Measurements from ENCODE around the gene LNX1.

LNX1 gene

DNA sequence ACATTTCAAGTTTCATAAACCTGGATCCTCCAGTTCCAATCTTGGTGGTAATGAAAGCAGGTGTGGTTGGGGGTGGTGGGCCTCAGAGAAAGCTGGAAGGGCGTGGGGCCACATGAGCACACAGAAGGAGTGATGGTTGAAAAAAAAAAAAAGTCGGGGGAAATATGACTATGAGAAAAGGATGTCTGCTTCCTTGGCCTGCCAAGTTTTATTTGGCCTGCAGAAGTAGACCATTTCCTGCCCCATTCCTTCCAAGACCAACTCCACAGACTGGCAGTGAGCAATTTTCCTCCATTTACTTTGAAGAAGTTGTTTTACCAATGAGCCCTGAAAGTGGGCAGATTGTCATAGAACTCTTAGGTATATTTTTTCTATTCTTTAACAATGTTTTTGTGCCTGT, 43.3 kb downstream of the LNX1 start:
- DNase-seq, result peak in 2 of 42 donors; percentile 19 to 24
- intact Hi-C loops (cut with DNase I), result no loop called here

DNA sequence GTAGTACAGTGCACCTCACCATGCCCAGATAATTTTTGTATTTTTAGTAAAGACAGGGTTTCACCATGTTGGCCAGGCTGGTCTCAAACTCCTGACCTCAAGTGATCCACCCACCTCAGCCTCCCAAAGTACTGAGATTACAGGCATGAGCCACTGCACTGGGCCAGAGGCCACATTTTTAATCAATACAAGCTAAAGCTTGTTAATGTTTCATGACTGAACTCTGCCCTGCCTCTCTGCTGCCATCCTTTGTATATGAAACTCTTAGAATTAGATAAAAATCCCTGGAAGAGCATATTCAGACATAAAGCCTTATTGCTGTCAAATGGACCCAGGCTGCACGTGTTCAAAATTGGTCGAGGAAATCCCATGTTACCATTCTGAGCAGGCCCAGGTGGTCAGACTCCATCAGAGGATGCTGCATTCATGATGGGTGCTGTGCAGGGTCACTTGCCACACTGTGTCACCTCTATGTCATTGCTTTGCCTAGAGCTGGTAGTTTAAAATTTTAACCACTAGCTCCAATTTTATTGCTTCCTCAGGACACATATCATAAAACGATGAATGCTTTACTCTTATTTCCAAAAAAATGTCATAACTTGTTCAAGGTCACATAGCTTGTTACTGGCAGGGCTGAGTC, 45.2 kb downstream of the LNX1 start:
- intact Hi-C loops (cut with DNase I), result no loop called here
- peak in 1 of 42 donors; percentile 18 for DNase-seq

DNA sequence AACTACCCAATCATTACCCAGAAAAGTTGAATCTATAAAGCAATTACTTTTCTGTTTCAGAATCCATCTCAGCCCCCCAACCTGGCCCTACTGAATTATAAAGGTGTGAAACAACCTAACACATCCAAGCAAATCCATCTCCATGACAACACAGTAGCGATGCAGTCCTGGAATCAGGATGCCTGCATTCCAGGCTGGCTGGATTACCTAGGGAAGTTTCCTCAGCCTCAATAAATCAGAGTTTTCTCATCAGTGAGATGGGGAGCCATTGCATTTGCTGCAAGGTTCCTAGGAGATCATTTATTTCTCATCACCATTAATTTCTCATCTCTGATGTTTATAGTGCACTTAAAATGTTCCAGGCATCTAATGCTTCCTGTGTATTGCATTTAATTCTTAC, 46.0 kb downstream of the LNX1 start:
- intact Hi-C loops (cut with DNase I), result no loop called here
- DNase-seq, result peak in 3 of 42 donors; percentile 30 to 58 (median 39)

DNA sequence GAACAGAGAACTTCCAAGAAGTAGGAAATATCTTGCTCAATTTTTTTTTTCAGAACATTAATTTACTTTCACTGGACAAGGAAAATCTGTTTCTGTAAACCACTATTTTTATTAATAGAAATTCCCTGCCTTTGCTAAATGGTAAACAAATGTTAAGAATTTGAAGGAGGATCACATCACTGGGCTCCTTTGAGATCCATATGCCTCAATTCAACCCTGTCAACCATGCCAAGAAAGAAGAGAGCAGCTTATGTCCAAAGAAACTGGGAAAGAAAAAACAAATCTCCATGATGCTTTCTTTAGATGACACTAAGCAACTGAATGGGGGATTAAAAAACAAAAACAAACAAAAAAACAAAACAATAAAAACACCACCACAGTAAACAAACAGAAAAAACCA, 47.7 kb downstream of the LNX1 start:
- intact Hi-C loops (cut with DNase I), result no loop called here
- no peak for DNase-seq

- peak in 1 of 42 donors; percentile 17 for DNase-seq
- intact Hi-C loops (cut with DNase I), result no loop called here
Measured at GRCh38 chr4:53541577-53542206, 49.6 kb downstream of the LNX1 start.

DNA sequence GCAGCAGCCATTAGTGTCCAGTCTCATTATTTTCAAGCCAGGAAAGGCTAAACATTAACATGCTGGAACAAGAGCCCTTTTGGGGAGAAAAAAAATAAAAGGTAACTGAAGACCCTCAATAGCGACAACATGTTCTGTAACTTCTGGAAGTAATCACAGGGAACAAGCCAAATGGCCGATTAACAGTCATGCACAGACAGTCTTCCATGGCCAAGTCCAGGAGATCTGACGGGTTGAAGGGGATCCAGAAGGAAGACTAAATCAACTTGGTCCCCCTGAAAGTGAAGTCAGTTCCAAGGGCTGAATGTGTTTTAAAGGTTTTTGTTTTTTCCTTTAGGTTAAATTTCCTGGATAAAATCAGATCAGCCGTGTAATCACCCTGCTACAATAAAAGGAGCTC, 52.5 kb downstream of the LNX1 start:
- DNase-seq, result no peak
- intact Hi-C loops (cut with DNase I), result no loop called here

GRCh38 chr4:53537606-53538005, 53.7 kb downstream of the LNX1 start:
- intact Hi-C loops (cut with DNase I), result no loop called here
- no peak for DNase-seq

DNA sequence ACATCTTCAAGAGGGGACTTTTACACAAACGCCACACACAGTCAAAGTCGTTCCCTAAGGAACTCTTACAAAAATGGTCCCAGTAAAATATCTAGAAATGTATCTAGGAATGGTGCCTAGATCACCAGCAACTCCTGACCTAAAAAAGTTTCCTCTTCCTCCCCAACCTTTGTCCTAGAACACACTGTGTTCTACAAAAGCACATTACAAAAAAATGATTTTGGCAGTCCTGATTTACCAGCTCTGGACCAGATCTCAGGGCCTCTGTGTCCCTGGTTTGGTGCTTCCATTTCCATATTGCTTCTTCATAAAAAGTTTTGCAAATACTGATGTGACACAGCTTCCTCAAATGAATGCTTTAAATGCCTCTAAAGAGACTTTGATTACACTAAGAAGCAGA, 55.0 kb downstream of the LNX1 start:
- no peak for DNase-seq
- intact Hi-C loops (cut with DNase I), result no loop called here

DNA sequence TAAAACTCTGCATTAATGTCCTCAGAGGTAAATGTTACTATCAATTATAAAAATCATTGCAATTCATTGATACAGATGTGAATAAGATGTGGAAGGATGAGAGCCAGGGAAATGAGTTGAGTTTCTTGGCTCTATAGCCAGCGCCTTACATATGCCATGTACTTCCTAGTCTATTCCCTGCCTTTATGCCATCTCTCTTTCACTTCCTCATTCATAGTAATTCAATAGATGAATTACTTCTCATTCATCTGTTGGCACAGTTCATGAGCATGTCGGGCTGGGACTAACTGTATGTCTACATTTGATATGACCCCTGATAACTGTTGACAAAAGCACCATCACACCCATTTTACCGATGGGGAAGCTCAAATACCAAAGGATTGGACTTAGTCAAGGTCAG, 55.7 kb downstream of the LNX1 start:
- no peak for DNase-seq
- intact Hi-C loops (cut with DNase I), result no loop called here

GRCh38 chr4:53534684-53535083, 56.6 kb downstream of the LNX1 start:
- intact Hi-C loops (cut with DNase I), result no loop called here
- DNase-seq, result no peak

DNA sequence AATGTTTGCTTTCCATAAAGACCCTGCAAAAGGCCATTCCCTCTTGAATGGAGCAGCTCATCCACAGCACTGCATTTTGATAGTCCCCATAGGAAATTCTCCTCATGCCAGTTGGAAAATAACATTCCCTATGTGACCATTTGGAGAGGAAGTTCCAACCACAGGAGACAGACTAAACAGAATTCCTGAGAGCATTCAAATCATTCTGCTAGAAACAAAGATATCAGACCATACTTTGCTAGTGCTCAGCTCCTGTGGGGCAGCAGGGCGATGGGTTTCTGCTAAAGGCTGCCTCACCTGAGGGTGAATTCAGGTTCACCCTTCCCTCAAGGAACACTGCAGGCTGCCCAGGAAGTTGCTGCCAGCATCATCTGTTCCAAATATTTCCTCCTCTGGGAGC, 58.8 kb downstream of the LNX1 start:
- no peak for DNase-seq
- intact Hi-C loops (cut with DNase I), result no loop called here

GRCh38 chr4:53531585-53532224, 59.6 kb downstream of the LNX1 start:
- DNase-seq, result no peak
- intact Hi-C loops (cut with DNase I), result no loop called here

GRCh38 chr4:53529025-53529424, 62.3 kb downstream of the LNX1 start:
- intact Hi-C loops (cut with DNase I), result no loop called here
- no peak for DNase-seq

DNA sequence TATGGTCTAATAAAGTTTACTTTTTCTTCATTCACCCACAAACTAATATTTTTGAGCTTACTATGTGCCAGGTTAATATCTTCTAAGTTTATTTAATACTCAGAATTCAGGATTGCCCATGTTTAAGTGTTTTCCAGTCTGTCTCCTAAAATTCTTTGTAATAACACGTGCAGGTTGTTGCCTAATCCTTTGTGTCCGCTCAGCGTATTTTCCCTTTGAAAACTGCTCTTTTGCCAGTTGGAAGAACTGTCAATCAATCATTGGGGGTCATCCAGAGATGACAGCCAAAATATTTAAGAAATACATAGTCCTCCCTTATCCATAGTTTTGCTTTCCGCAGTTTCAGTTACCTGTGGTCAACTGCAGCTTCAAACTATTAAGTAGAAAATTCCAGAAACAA, 63.4 kb downstream of the LNX1 start:
- no peak for DNase-seq
- intact Hi-C loops (cut with DNase I), result no loop called here

GRCh38 chr4:53527326-53527725, 64.0 kb downstream of the LNX1 start:
- intact Hi-C loops (cut with DNase I), result no loop called here
- no peak for DNase-seq

DNA sequence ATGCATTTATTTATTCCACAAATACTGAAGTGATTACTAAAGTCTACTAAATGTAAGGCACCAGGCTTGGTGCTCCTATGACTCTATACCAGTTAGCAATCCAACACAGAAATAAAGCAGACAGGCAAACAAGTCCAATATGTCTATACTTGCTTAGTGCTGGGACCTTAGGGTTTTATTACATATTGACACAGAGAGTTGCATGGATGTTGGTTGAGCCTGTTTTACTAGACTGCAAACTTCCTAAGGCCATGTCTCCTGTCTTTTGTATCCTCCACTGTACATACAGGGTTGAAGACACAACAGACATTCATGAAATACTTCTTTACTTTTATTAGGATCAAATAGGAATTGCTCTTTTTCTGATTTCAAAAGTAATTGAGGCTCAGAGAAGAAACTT, 69.0 kb downstream of the LNX1 start:
- intact Hi-C loops (cut with DNase I), result no loop called here
- DNase-seq, result no peak

DNA sequence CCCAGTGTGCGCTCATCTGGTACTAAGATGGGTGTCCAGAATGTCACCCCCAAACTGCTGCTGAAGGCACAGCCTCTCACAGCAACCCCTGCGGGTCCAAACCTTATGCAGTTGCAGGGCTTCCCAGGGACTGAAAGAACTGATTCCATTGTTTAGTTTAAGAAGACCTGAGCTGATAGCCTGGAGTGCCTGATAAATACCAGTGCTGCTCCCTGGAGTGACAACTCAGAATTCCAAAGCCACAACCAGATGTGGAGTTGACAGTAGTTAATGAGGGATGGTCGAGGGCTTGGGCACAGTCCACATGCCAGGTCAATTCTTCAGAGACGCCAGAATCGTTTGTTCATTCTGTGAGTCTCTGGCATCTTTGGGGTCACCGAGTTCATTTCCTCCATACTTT, 71.2 kb downstream of the LNX1 start:
- no peak for DNase-seq
- intact Hi-C loops (cut with DNase I), result no loop called here

GRCh38 chr4:53518807-53519206, 72.5 kb downstream of the LNX1 start:
- intact Hi-C loops (cut with DNase I), result no loop called here
- DNase-seq, result no peak

DNA sequence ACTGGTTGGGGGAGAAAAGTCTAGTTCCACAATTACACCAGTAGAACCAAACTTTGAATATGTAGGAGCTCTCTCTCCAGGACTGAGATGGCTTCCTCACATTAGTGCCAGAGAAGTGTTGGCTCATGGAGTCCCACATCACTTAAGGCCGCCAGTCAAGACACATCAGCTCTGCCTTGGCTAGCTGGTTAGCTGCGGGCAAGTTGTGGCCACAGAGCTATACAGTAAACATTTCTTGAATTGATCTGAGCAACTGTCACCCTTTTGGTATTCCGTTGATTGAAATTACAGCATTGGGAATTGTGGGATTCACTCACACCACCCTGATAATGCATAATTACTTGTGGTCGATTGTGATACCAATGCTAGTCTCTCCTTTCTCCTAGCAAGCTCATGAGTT, 76.2 kb downstream of the LNX1 start:
- intact Hi-C loops (cut with DNase I), result no loop called here
- DNase-seq, result no peak

GRCh38 chr4:53514509-53514908, 76.8 kb downstream of the LNX1 start:
- DNase-seq, result no peak
- intact Hi-C loops (cut with DNase I), result no loop called here

GRCh38 chr4:53512608-53513007, 78.7 kb downstream of the LNX1 start:
- DNase-seq, result no peak
- intact Hi-C loops (cut with DNase I), result no loop called here

Measured in head of caudate nucleus (tissue), 42 donors.